IPS-NIHi7 (cell line): Measurements from ENCODE around the gene METTL15.
"Not testable (repeated sequence)": the region's sequence is repeated elsewhere in the genome, so short reads cannot be mapped to it uniquely, and the experiment has no call there.

Experiments used
- DNase-seq: peaks from one replicate; pipeline ENCODE4 v3.0.0; 2012; ENCODE audit warnings: mixed read lengths; ENCODE audit errors: extremely low spot score

Gene METTL15

DNA sequence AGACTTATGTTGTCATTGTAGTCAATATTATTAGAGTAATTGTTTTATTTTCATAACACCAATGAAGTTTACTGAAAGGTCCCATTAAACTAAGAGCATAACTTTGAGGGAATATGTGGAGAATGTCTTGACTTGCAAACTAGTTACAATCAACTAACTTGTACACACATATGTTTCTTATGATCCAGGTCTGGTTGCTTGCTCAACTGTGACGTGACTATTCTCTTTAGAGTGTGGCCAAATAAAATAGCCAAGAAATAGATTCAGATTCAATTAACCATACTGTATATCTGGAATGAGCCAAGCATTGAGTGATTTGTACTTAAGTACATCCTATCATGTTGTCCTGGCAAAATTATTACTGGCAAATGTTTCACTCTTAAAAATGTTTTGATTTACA is 101.7 kb downstream of the METTL15 start:
- no peak for DNase-seq

DNA sequence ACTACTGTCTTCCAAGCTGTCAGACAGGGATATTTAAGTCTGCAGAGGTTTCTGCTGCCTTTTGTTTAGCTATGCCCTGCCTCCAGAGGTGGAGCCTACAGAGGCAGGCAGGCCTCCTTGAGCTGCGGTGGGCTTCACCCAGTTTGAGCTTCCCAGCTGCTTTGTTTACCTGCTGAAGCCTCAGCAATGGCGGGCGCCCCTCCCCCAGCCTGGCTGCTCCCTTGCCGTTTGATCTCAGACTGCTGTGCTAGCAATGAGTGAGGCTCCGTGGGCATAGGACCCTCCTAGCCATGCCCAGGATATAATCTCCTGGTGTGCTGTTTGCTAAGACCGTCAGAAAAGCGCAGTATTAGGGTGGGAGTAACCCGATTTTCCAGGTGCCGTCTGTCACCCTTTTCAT is 113.9 kb downstream of the METTL15 start:
- DNase-seq, result not testable (repeated sequence)

DNA sequence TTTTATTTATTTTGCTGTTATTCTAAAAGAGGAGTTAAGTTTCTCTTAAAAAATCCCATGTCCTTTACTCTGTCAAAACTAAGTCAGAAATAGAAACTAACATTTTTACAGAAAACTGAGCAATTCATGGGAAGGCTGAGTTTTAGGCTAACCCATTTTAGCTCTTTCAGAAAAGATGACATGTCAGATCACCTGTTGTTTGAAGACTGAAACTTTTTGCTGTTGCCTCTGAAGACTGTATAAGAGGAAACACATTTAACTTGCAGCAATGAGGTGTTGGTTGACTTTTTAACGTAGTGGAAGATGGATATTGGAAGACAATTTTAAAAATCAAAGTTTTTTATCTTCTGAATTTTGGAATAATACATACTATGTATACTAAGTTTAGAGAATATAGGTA is 115.4 kb downstream of the METTL15 start:
- DNase-seq, result no peak

DNA sequence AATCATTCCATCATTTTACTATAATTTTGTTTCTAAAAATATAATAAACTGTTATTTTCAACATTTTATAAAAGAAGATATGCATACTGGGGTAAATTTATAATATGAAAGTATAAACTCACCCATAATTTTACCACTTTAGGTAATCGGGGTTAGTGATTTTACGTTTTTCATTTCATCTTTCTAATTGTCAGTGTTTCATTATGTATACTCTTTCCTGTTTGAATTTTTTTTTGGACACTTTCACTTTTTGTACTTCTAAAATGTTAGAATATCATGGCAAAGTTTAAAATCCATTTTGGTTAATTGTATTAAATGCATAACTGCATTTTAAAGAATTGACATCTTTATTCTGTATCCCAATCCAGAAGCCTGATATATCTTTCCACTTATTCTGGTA is 115.8 kb downstream of the METTL15 start:
- no peak for DNase-seq

DNA sequence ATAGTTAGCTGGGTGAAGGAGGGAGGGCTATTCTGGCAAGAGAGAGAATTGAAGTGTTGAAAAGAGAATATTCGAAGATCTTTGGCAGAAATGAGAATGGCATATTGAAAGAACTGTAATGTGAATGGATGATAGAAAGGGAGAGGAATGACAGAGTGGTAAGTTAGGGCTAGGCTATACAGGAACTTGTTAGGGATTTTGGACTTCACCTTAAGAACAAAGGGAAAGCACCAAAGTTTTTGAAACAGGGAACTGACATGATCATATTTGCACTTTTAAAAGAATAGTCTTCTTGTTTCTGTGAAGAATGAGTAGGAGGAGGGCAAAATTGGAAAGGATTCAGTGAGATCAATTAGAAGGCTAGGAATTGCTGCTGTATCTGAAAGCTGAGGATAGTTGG is 119.3 kb downstream of the METTL15 start:
- no peak for DNase-seq

DNA sequence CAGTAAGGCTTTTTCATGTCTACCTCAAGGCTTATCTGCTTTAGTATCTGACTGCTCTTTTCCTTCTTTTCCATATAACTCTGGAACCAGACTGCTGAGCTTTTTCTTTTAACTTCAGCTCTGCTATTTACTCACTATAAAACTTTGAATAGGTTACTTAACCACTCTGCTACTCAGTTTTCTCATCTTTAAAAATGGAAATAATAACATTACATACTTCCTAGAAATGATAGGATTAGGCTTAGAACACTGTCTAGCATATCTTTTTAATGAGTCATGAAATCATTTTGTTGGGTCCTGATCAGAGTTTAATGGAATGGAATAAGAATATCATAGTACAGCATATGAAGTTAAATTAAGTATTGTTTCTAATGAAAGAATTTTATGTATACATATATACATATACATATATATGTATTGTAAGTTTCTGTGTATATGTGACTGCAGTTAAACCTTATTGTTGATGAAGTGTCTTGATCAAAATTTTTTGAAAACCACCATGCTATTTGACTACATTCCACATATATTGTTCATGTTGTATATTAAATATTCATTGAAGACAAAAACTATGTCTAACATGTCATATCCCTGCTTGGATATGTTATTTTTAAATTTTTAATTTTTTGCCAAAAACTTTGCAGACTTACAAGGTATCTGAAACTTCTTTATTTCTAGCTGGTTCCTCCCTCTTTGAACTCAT is 120.2 kb downstream of the METTL15 start:
- no peak for DNase-seq

DNA sequence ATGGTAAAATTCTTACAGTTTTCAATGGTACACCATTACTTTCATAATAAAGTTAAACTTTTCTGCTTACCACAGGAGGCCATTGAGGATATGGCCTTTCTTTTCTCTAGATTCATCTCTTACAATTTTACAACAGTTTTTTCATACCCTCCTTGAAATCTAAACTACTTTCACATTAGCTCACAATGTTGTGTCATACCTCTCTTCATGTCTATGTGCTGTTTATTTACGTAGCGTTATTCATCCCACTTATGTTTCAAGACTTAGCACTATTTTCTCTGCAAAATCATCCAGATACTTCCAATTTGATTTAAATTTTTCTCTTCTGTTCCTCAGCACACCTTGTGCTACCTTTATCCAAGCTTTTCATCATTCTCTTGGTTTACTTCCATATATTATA is 123.3 kb downstream of the METTL15 start:
- DNase-seq, result no peak

DNA sequence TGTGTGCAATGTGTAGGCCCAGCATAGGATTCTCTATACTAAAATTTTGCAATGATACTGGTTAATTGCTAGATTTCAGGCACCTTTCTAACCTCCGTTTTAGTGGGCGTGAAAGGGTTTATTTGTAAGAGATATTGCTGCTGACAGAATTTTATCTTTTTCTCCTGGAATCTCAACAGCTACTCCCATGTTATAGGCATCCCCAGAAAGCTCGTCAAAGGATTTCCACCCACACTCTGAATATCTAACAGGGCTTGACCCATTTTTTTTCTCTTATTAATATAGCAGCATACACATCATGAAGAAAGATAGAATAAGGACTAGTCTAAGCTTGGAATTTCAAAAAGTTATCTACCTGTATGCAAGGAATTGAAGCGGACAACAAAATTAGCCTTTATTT is 124.5 kb downstream of the METTL15 start:
- no peak for DNase-seq

DNA sequence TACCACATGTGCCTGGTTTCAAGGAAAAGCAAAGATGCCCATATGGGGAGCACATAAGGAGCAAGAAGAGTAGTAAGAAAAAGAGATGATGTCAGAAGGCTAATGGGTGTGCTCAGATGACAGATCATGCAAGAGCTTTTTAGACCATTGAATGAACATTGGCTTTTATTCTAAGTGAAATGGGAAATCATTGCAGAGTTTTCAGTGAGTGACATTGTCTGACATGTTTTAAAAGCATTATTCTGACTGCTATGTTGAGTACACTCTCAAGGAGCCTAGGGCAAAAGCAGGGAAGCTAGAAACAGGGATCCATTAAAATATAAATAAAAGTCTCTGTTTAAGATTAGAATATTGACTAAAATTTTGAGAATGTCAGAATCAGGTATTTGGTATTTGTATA is 133.6 kb downstream of the METTL15 start:
- DNase-seq, result no peak

DNA sequence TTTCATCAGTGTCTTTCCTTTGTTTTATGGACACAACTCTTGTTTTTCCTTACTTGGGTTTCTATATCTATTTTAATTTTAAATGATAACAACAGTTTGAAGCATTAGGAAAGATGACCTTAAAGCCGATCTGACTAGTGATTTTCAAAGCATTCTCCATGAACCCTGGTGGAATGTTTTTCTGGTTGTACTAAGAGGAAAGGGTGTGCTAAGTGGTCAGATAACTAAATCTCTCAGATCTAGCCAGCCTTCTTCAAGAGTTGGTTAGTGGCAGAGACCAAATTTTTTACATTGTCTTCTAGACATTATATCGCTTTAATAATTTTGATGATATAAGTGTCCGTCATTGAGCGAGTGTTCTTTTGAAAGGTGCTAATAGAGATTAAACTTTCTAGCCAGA is 134.4 kb downstream of the METTL15 start:
- DNase-seq, result no peak

DNA sequence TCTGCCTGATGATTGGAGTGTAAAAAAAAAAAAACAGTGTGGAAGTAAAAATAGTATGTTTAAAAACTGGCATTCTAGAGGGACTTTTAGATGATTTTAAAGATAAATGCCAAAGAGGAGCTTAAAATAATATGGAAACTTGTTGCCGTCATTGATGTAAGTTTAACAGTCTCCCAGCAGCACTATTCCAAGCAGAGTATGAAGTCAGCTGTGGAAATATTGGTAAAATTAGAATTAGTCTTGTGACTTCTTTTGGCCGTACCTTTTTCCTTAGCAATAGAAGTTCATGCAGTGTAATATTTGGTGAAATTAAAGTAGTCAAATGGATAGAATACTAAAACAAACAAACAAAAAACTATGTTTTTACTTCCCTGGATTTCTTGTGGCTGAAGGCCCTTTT is 134.9 kb downstream of the METTL15 start:
- no peak for DNase-seq

DNA sequence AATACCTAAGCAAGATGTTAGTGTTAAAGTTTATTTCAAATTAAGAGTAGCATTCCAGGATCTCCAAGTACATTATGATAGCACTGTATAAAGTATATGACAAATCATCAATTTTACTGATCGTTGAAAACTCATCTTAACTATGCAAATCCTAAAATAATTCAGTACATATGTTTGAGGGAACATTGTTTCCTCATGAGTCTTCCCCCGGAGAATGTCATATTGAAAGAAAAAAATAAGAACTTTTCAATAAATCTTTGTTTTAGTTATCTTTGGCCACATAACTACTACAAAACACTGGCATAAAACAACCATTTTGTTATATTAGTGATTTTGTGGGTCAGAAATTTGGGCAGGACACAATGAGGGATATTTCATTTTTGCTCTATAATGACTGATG is 135.4 kb downstream of the METTL15 start:
- DNase-seq, result no peak

DNA sequence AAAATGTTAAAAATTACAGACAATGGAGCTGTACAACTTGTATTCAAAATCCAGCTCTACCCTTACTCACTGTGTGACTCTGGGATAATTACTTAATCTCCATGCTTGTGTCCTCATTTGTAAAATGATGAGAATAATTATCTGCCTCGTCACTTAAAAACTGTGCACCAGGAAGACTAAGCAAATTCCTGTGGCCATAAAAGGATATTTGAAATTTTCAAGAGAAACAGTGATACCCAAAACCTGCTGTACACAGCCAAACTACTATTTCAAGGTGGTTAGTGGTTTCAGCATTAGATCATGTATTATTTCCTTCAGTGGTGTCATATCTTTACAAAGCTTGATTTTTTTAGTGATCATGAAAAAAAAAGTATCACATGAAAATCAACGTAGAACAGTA is 136.9 kb downstream of the METTL15 start:
- DNase-seq, result no peak

DNA sequence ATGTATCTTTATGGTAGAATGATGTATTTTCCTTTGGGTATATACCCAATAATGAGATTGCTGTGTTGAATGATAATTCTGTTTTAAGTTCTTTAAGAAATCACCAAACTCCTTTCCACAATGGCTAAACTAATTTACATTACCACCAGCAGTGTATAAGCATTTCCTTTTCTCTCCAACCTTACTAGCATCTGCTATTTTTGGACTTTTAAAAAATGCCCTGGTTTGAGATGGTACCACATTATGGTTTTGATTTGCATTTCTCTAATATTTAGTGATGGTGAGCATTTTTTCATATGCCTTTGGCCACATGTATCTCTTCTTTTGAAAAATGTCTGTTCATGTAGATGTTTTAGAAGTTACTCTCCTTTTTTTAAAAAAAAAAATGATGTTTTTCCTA is 142.0 kb downstream of the METTL15 start:
- DNase-seq, result no peak

DNA sequence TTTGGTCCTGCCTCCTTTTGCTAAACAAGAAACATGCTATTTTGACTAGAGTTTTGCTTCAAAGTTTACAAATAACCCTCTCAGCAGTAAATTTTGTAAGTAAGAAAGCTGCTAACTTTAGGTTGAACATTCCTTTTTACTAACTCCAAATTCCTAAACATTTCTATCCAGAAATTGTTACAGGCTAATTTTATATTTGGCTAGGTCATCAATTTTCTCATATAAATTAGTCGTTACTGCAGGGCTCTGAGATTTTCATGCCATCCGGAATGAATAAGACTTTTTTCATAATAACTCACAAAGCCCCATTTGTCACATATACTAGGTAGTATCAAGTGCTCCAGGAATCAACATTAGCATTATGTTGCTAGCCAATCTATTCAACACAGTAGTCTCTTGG is 143.1 kb downstream of the METTL15 start:
- DNase-seq, result no peak

DNA sequence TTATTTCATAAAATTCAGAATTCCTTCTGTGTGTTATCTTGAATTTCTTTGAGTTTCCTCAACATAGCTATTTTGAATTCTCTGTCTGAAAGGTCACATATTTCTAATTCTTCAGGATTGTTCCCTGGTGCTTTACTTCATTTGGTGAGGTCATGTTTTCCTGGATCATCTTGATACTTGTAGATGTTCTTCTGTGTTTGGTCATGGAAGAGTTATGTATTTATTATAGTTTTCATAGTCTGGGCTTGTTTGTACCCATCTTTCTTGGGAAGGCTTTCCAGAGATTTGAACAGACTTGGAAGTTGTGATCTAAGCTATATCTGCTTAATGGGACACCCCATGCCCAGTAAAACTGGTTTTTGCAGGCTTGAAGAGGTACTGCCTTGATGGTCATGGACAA is 149.6 kb downstream of the METTL15 start:
- no peak for DNase-seq

DNA sequence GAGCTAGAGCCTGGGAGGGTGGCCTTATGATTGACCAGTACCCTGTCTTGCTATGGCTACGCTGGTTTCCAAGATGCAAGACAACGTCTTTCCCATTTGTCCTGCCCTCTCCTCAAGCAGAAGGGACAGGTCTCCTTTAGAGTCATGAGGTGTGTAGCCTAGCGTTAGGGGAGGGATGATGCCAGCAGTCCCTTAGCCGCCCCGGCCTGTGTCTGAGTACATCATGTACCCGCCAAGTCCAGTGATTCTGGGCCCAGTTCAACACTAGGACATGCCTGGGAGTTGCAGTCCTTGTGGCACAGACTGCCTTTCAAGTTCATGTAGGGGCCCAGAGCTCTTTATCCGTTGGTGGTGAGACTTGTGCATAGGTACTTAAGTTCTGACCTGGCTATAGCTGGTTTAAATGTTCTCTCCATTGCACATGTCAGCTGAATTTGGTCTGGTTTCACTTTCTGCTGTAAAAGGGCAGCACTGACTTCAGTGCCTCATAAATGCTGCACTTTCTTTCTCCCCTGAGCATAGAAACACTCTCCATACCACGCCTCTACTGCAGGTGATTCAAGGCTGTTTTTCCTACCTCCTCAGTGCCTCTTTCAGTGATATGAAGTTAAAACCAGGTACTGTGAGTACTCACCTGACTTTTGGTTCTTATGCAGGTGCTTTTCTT is 151.1 kb downstream of the METTL15 start:
- DNase-seq, result no peak

DNA sequence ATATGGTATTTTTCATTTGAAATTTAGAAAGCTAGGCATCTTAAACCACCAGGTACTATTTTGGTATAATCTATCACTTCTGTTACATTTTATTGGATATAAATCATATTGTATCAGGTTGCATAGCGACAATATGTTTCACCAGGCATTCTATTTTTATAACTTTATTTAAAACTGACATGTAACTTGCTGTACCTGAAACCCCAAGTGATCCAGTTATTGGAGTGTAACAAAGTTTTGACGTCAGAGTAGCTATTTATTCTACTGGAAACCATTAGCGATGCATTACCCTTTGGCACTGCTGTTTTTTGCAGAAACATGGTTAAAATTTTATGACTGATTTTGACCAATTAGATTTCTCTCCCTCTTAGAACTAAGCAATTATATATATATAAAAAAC is 160.7 kb downstream of the METTL15 start:
- no peak for DNase-seq

DNA sequence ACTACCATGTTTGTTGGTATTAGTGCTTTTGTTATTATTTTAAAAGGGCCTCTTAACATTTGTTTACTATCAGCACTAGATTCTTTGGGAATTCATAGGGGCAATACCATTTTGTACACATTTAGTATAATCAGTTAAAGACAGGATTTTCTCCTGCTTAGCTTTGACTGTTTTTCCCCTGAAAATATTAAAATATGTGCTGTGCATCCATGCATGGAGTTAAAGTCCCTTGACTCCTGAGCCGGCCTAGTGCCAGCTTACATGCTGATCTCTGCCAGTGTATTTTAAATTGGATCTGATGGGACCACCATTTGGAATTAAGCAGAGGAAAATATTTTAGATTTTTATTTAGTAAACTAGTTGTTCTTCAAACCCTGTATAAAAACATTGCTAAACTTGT is 161.4 kb downstream of the METTL15 start:
- no peak for DNase-seq

DNA sequence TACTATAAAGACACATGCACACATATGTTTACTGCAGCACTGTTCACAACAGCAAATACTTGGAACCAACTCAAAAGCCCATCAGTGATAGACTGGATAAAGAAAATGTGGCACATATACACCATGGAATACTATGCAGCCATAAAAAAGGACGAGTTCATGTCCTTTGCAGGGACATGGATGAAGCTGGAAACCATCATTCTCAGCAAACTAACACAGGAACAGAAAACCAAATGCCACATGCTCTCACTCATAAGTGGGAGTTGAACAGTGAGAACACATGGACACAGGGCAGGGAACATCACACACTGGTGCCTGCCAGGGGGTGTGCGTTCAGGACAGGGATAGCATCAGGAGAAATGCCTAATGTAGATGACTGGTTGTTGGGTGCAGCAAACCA is 164.1 kb downstream of the METTL15 start:
- not testable (repeated sequence) for DNase-seq

DNA sequence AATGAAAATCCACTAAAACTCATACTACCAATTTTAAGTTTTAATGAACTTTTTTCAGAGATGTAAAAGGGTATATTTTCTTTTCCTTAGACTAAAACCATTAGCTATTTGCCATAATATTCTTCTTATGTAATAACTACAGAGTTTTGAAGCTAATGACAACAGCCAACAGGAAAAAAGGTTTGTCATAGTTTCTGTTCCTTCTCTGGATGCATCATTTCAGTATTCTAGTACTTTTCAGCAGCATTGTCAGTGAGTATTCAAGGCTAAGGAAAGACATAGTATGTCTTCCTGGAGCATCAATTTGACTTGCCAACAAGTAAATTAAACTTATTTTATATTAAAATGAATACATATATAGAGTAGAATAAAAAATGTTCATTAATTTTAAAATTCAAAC is 166.0 kb downstream of the METTL15 start:
- no peak for DNase-seq

DNA sequence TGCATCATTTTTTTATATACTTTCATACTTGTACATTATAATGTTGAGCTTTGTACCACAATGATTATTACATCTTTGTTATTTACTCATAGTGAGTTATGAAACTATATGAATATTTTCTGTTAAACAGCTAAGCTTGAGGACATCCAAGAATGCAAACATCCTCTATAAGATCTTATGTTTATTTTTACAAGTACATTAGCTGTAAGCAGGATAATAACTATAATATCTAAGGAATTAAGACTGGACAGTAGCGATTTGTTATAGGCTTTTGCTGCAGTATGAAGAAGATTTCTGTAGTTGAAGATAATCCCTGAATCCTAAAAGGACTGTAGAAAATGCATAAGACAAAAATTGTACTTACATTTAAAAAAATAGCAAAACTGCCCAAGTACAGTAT is 176.0 kb downstream of the METTL15 start:
- DNase-seq, result no peak

DNA sequence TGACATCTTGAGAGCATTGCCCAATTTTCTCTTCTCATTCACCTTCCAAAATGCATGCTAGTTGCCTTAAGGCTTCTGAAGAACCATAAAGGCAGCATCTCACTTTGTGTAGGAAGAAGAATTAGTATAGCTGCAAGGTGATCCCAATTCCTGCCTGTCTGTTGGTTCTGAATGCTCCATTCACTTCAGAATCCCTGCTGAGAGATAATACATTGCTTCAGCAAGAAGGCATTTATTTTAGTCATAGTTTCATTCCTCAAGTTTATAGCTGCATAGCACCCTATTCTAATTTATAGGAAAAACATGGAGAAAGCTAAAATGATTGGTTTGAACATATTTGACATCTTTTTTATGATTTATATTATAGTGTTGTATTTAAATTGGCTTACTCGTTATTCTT is 181.3 kb downstream of the METTL15 start:
- DNase-seq, result no peak

DNA sequence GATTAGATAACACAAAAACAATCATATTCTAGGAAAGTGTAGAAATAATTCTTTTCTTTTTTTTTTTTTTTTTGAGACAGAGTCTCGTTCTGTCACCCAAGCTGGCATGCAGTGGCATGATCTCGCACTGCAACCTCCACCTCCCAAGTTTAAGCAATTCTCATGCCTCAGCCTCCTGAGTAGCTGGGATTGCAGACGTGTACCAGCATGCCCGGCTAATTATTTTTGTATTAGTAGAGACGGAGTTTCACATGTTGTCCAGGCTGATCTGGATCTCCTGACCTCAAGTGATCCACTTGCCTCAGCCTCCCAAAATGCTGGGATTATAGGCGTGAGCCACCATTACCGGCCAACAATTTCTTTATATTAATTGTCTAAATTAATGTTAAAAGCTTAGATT is 182.8 kb downstream of the METTL15 start:
- DNase-seq, result not testable (repeated sequence)
